ENCODE data around the gene NHEJ1.

GRCh38 chr2:219112651-219113338, 47.8 kb downstream of the NHEJ1 start:
- no peak for TF ChIP-seq TAF1 (IDR thresholded peaks at IDR 0.05; ENCODE audit: borderline replicate concordance, insufficient read depth, low read length)
- no peak for TF ChIP-seq REST (IDR thresholded peaks at IDR 0.05; ENCODE audit: insufficient read depth in 1 of 2, low read depth in 2 of 2, low read length in 2 of 2)
